Karpas-422 (cell line): ENCODE results near the gene CALHM3. TPM values are rescaled to one million over a fixed set of nuclear protein-coding genes. Genes with fewer than 3 reads are reported as not detected.
"Not testable (repeated sequence)": the region's sequence is repeated elsewhere in the genome, so short reads cannot be mapped to it uniquely, and the experiment has no call there.

ENCODE experiments used
- DNase-seq: peaks from one replicate; pipeline ENCODE4 v3.0.0-alpha.2; 2015
- H2AFZ ChIP-seq: fragments of 200-600 bp; sonication (generic); 2 replicates; pipeline ENCODE4 v1.6.1; 2014; ENCODE audit warnings: antibody characterized with exemption, low read length, mixed read lengths
- H3K27ac ChIP-seq: fragments of 200-600 bp; sonication (generic); 2 replicates; pipeline ENCODE4 v1.5.1; 2014; ENCODE audit warnings: mild to moderate bottlenecking, low read length, moderate library complexity
- H3K27me3 ChIP-seq: fragments of 200-600 bp; sonication (generic); 2 replicates; pipeline ENCODE4 v1.6.1; 2014; ENCODE audit warnings: low read length, mixed read lengths
- H3K36me3 ChIP-seq: fragments of 200-600 bp; sonication (generic); 2 replicates; pipeline ENCODE4 v1.6.1; 2014; ENCODE audit warnings: low read length, mixed read lengths; ENCODE audit not compliant: insufficient read depth
- H3K4me1 ChIP-seq: fragments of 200-600 bp; sonication (generic); 2 replicates; pipeline ENCODE4 v1.6.1; 2014; ENCODE audit warnings: mild to moderate bottlenecking, low read length, mixed read lengths
- H3K4me2 ChIP-seq: fragments of 200-600 bp; sonication (generic); 2 replicates; pipeline ENCODE4 v1.6.1; 2014; ENCODE audit warnings: low read length, low read depth, mild to moderate bottlenecking; ENCODE audit not compliant: poor library complexity, severe bottlenecking
- H3K4me3 ChIP-seq: fragments of 200-600 bp; sonication (generic); 2 replicates; pipeline ENCODE4 v1.5.1; 2014; ENCODE audit warnings: mild to moderate bottlenecking, antibody characterized with exemption, low read length, mixed read lengths
- H3K79me2 ChIP-seq: fragments of 200-600 bp; sonication (generic); 2 replicates; pipeline ENCODE4 v1.6.1; 2014; ENCODE audit warnings: mild to moderate bottlenecking, low read length, mixed read lengths
- H3K9ac ChIP-seq: fragments of 200-600 bp; sonication (generic); 2 replicates; pipeline ENCODE4 v1.6.0; 2014; ENCODE audit warnings: low read length
- H3K9me2 ChIP-seq: fragments of 200-600 bp; sonication (generic), shearing (Covaris generic); replicated peaks from 2 replicates; pipeline ENCODE4 v1.6.0; 2014; ENCODE audit warnings: mild to moderate bottlenecking, low read length, moderate library complexity; ENCODE audit not compliant: insufficient read depth
- H3K9me3 ChIP-seq: fragments of 300-700, 200-600 bp; sonication (generic); 2 replicates; pipeline ENCODE4 v1.6.1; 2014; ENCODE audit warnings: low read length, mixed read lengths
- H4K20me1 ChIP-seq: fragments of 200-600 bp; sonication (generic); 2 replicates; pipeline ENCODE4 v1.6.1; 2014; ENCODE audit warnings: mild to moderate bottlenecking, antibody characterized with exemption, low read length, low read depth; ENCODE audit not compliant: insufficient read depth
- total RNA-seq: library from RNA; depleted of rRNA; stranded (reverse); fragments of >200 nt; shearing (Covaris generic); gene quantifications from 2 replicates; pipeline ENCODE4 v1.2.3, GENCODE V29; 2014; ENCODE audit warnings: low replicate concordance

Gene CALHM3
- total RNA-seq, 1 experiment from 2014 or later = 0.30 TPM

GRCh38 chr10:103506061-103506460, 27.0 kb upstream of the CALHM3 start:
- H3K4me1 ChIP-seq = peaks cover 13% of the 10 kb centered on the region
- H3K9me2 ChIP-seq = no peaks in the 10 kb centered on the region
- H2AFZ ChIP-seq = no peak overlapping the region
- no peak for DNase-seq
- no peaks in the 10 kb centered on the region for H4K20me1 ChIP-seq
- H3K79me2 ChIP-seq = no peaks in the 10 kb centered on the region
- no peaks in the 10 kb centered on the region for H3K36me3 ChIP-seq
- no peak overlapping the region for H3K4me2 ChIP-seq
- no peak overlapping the region for H3K9ac ChIP-seq
- no peaks in the 10 kb centered on the region for H3K9me3 ChIP-seq
- H3K27me3 ChIP-seq = no peaks in the 10 kb centered on the region
- H3K4me3 ChIP-seq = no peak overlapping the region
- H3K27ac ChIP-seq = no peak overlapping the region

DNA sequence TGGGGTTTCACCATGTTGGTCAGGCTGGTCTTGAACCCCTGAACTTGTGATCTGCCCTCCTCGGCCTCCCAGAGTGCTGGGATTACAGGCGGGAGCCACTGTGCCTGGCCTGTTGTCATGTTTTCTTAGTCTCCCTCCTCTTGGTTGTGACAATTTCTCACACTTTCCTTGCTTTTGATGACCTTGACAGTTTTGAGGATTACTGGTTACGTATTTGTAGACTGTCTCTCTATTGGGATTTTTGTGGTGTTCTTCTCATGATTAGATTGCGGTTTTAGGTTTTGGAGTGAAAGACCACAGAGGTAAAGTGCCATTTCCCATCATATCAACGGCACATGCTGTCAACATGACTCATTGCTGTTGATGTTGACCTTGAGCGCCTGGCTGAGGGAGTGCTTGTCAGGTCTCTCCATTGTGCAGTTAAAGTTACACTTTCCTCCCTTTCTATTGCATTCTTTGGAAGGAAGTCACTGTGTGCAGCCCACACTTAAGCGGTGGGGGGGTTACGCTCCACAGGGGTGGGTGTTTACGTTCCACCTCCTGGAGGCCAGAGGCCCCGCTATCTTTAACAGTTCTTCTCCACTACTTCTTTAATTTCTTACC, 25.2 kb upstream of the CALHM3 start:
- no peaks in the 10 kb centered on the region for H3K9me2 ChIP-seq
- no peak for DNase-seq
- H4K20me1 ChIP-seq = no peaks in the 10 kb centered on the region
- H3K9ac ChIP-seq = no peak overlapping the region
- H3K79me2 ChIP-seq = no peaks in the 10 kb centered on the region
- H3K9me3 ChIP-seq = no peaks in the 10 kb centered on the region
- no peak overlapping the region for H3K4me3 ChIP-seq
- H3K4me2 ChIP-seq = no peak overlapping the region
- H2AFZ ChIP-seq = no peak overlapping the region
- no peak overlapping the region for H3K27ac ChIP-seq
- peaks cover 13% of the 10 kb centered on the region for H3K4me1 ChIP-seq
- no peaks in the 10 kb centered on the region for H3K36me3 ChIP-seq
- no peaks in the 10 kb centered on the region for H3K27me3 ChIP-seq

DNA sequence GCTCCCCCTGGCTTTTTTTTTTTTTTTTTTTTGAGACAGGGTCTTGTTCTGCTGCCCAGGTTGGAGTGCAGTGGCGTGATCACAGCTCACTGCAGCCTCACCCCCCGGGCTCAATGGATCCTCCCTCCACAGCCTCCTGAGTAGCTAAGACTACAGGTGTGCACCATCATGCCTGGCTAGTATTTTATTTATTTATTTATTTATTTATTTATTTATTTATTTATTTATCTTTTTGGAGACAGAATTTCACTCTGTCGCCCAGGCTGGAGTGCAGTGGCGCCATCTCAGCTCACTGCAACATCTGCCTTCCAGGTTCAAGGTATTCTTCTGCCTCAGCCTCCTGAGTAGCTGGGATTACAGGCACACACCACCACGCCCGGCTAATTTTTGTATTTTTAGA, 24.7 kb upstream of the CALHM3 start:
- H2AFZ ChIP-seq, H3K36me3 ChIP-seq, H4K20me1 ChIP-seq, H3K9me3 ChIP-seq, H3K79me2 ChIP-seq, DNase-seq, H3K27me3 ChIP-seq, H3K9ac ChIP-seq, H3K4me3 ChIP-seq, H3K27ac ChIP-seq, H3K9me2 ChIP-seq, H3K4me2 ChIP-seq: not testable (repeated sequence)
- peaks cover 13% of the 10 kb centered on the region for H3K4me1 ChIP-seq

- Histone ChIP-seq H3K9ac (no peak overlapping the region), H3K79me2 (no peaks in the 10 kb centered on the region), H3K4me2 (no peak overlapping the region), H3K4me3 (no peak overlapping the region), H3K27ac (no peak overlapping the region), H3K27me3 (no peaks in the 10 kb centered on the region), H2AFZ (no peak overlapping the region), H3K4me1 (peaks cover 13% of the 10 kb centered on the region), H3K9me2 (no peaks in the 10 kb centered on the region), H3K9me3 (no peaks in the 10 kb centered on the region), H3K36me3 (no peaks in the 10 kb centered on the region), H4K20me1 (no peaks in the 10 kb centered on the region)
- DNase-seq = no peak
These were observed 24.0 kb upstream of the CALHM3 start for GRCh38 chr10:103502849-103503660.

GRCh38 chr10:103501186-103501585, 22.1 kb upstream of the CALHM3 start:
- Histone ChIP-seq H3K79me2 (no peaks in the 10 kb centered on the region), H3K9ac (no peak overlapping the region), H3K27ac (no peak overlapping the region), H4K20me1 (0 out of 2 replicates have a peak, but pooled peaks cover 5% of the 10 kb centered on the region), H2AFZ (no peak overlapping the region), H3K9me2 (no peaks in the 10 kb centered on the region), H3K4me3 (no peak overlapping the region), H3K9me3 (no peaks in the 10 kb centered on the region), H3K4me1 (no peaks in the 10 kb centered on the region), H3K4me2 (no peak overlapping the region), H3K27me3 (no peaks in the 10 kb centered on the region), H3K36me3 (no peaks in the 10 kb centered on the region)
- DNase-seq = no peak

- Histone ChIP-seq H3K9me3 (no peaks in the 10 kb centered on the region), H3K79me2 (no peaks in the 10 kb centered on the region), H2AFZ (no peak overlapping the region), H3K4me1 (no peaks in the 10 kb centered on the region), H4K20me1 (0 out of 2 replicates have a peak, but pooled peaks cover 5% of the 10 kb centered on the region), H3K27me3 (no peaks in the 10 kb centered on the region), H3K4me2 (no peak overlapping the region), H3K27ac (no peak overlapping the region), H3K36me3 (no peaks in the 10 kb centered on the region), H3K9ac (no peak overlapping the region), H3K4me3 (no peak overlapping the region), H3K9me2 (no peaks in the 10 kb centered on the region)
- no peak for DNase-seq
These were observed 21.4 kb upstream of the CALHM3 start for GRCh38 chr10:103500481-103500880.

- H3K9me2 ChIP-seq = no peaks in the 10 kb centered on the region
- H2AFZ ChIP-seq = no peak overlapping the region
- H3K27ac ChIP-seq = no peak overlapping the region
These were observed 20.8 kb upstream of the CALHM3 start for GRCh38 chr10:103499881-103500280.

DNA sequence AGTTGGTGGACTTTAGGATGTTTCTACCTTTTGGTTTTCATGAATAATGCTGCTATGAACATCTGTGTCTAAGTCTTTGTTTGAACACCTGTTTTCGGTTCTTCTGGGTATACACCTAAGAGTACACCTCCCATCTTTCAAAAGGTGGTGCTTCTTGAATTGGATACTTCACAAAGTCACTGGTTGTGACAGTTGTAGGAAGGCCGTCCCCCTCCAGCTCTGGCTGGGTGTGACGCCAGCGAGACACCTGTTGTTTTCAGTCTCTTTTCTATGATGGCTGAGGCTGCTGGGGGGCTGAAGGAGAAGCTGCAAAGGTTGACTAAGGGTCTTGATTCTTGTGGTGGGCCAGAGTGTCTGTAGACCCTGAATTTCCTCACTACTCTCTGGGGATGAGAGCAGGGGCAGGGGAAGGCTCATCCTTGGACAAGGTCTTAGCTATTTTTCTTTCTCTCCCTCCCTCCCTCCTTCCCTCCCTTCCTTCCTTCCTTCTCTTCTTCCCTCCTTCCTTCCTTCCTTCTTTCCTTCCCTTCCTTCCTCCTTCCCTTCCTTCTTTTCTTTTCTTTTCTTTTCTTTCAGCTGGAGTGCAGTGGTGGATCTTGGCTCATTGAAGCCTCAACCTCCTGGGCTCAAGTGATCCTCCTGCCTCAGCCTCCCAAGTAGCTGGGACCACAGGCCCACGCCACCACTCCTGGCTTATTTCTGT, 20.0 kb upstream of the CALHM3 start:
- no peak overlapping the region for H3K9ac ChIP-seq
- H3K4me2 ChIP-seq = no peak overlapping the region
- no peaks in the 10 kb centered on the region for H3K36me3 ChIP-seq
- H3K27ac ChIP-seq = no peak overlapping the region
- H3K9me2 ChIP-seq = no peaks in the 10 kb centered on the region
- H2AFZ ChIP-seq = no peak overlapping the region
- peaks cover 5% of the 10 kb centered on the region for H3K4me1 ChIP-seq
- 0 out of 2 replicates have a peak, but pooled peaks cover 5% of the 10 kb centered on the region for H4K20me1 ChIP-seq
- no peaks in the 10 kb centered on the region for H3K9me3 ChIP-seq
- no peak for DNase-seq
- no peaks in the 10 kb centered on the region for H3K27me3 ChIP-seq
- no peak overlapping the region for H3K4me3 ChIP-seq
- no peaks in the 10 kb centered on the region for H3K79me2 ChIP-seq

More at GRCh38 chr10:103499881-103500280, 20.8 kb upstream of the CALHM3 start:
- no peak overlapping the region for H3K9ac ChIP-seq
- no peaks in the 10 kb centered on the region for H3K79me2 ChIP-seq
- H3K36me3 ChIP-seq = no peaks in the 10 kb centered on the region
- H3K4me2 ChIP-seq = no peak overlapping the region
- H3K4me1 ChIP-seq = no peaks in the 10 kb centered on the region
- H4K20me1 ChIP-seq = 0 out of 2 replicates have a peak, but pooled peaks cover 5% of the 10 kb centered on the region
- H3K9me3 ChIP-seq = no peaks in the 10 kb centered on the region
- no peaks in the 10 kb centered on the region for H3K27me3 ChIP-seq
- DNase-seq = no peak
- H3K4me3 ChIP-seq = no peak overlapping the region
